GM19240 (cell line): ENCODE data around the gene CENPP.
A peak's percentile ranks its signal among the peaks of the same experiment; 100 is the strongest.

Source experiments
- DNase-seq: peaks from one replicate; pipeline ENCODE4 v3.0.0; 2011; ENCODE audit warnings: low spot score; ENCODE audit not compliant: insufficient read length

Gene CENPP

GRCh38 chr9:92422611-92423338 is 97.0 kb downstream of the CENPP start:
- no peak for DNase-seq

DNA sequence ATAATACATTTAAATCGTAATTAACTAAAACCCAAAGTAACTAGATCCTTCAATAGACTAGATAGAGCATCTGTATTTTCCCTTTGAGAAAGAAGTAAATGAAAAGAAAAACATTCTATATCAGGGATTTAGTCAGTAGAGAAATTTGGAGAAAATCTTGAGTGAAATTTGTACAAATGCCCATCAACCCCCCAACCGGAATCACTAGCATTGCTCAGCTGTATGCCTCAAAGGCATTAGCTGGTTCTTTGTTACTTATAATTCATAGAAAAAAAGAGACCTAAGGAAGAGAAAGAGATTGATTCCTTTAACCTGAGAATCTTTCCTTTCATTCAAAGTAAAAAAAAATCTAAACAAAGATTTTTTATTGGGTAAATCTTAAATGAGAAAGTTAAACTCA is 97.9 kb downstream of the CENPP start:
- no peak for DNase-seq

DNA sequence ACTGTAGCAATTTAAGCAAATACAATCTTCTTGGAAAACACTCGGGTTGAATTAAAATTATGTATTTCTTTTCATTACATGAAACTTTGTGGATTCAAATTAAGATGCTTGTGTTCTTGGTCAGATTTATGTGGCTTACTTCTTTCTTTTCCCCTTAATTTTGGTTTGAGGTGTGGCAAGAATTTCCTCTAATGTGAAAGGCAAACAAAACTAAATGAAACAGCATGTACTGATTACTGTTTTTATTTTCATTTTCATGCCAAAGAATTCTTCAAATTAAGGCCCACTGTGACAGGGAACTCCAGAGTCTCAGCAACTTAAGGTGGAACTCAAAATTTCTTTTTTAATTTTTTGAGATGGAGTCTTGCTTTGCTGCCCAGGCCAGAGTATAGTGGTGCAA is 98.6 kb downstream of the CENPP start, which contains the start of gene OMD:
OMD (minus strand) TSS at position 132 of the 400 bp plus-strand sequence. CDS start 6,913 bp downstream, outside the sequence.
- no peak for DNase-seq

GRCh38 chr9:92425474-92425873 is 99.7 kb downstream of the CENPP start:
- no peak for DNase-seq

- no peak for DNase-seq
Measured at GRCh38 chr9:92426501-92427145, 100.9 kb downstream of the CENPP start.

DNA sequence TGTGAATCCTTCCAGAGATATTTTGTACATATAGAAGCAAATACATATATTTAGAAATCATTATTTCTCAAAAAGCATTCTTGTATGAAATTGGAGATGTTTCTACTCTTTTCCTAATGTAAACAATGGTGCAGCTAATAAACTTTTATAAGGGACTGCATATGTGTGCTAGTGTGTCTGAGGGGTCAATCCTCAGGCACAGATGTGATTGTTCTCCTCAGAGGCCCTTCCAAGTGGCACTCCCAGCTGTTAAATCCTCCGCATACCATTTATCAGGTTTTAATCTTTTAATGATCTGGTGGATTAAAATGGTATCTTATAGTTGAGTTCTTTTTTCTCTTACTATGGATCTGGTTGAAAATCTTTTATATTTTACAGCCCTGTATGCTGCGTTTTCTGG is 104.1 kb downstream of the CENPP start:
- no peak for DNase-seq

DNA sequence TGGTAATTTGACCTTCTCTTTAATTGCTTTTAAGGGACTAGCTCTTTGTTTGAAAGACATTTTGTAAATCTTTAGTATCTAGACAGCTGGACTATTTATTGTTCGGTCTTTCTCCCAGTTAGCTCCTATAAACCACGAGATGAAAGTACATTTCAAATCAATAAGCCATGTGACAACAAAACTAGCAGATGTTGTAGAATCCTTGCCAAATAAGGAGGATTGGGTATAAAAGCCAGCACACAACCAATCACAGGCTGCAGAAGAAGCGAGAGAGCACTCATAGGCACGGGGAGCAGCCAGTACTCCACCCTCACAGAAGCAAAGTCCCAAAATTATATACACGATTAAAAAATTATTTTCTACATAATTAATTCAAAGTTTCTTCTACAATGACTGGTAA is 106.6 kb downstream of the CENPP start:
- DNase-seq: no peak

DNA sequence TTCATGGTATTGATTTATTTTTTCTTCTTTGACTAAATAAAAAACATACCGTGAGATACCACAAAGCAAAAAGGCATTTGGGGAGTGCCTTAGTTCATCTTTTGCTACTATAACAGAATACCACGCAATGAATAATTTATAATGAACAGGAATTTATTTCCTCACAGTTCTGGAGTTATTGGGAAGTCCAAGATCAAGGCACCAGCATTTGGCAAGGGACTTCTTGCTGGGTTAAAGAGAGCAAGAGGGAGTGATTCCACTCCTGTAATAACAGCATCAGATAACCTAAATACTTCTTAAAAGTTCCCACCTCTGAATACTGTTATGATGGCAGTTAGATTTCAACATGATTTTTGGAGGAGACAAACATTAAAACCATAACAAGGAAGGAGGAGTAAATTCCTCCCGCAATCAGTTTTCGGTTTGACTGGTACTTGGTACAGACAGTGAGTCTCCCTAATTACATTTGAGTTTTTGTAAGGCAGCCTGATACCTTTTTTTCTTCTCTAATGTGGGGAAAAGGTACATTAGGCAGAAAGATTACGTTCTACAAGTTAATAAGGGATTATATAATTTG is 107.3 kb downstream of the CENPP start:
- no peak for DNase-seq

GRCh38 chr9:92435263-92435662 is 109.5 kb downstream of the CENPP start:
- no peak for DNase-seq

- no peak for DNase-seq
Measured at GRCh38 chr9:92438900-92439526, 113.3 kb downstream of the CENPP start.

- no peak for DNase-seq
Measured at GRCh38 chr9:92439921-92440750, 114.4 kb downstream of the CENPP start.

DNA sequence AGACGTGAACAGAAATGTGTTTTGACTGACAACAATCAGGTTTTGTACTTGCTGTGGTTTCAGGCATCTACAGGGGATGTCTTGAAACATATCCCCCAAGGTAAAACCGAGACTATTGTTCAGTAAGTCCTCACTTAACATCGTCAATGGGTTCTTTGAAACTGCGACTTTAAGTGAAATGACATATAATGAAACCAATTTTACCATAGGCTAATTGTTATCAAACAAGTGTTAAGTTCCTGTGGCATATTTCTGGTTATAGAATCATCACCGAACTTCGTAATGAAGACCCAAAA is 114.9 kb downstream of the CENPP start:
- DNase-seq: peak; percentile 5

GRCh38 chr9:92444841-92445240 is 119.1 kb downstream of the CENPP start:
- no peak for DNase-seq

GRCh38 chr9:92446536-92446935 is 120.8 kb downstream of the CENPP start:
- no peak for DNase-seq

DNA sequence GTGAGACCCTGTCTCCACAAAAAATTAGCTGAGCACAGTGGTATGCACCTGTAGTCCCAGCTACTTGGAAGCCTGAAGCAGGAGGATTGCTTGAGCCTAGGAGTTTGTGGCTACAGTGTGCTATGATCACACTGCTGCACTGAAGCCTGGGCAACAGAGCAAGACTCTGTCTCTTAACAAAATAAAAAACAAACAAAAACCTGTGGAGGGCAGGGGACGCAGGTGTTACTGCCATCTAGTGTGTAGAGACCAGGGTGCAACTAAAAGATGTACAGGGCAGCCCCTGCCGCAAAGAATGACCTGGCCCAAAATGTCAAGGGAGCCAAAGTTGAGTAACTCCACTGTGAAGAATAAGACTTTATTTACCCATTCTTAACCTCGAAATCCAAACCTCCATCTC is 129.5 kb downstream of the CENPP start:
- DNase-seq: no peak

- DNase-seq: no peak
Measured at GRCh38 chr9:92457576-92457975, 131.8 kb downstream of the CENPP start.

- no peak for DNase-seq
Measured at GRCh38 chr9:92463387-92463786, 137.6 kb downstream of the CENPP start.

GRCh38 chr9:92463984-92464383 is 138.2 kb downstream of the CENPP start:
- no peak for DNase-seq

GRCh38 chr9:92467041-92467440 is 141.3 kb downstream of the CENPP start:
- DNase-seq: no peak

GRCh38 chr9:92467511-92467910 is 141.8 kb downstream of the CENPP start:
- DNase-seq: no peak

DNA sequence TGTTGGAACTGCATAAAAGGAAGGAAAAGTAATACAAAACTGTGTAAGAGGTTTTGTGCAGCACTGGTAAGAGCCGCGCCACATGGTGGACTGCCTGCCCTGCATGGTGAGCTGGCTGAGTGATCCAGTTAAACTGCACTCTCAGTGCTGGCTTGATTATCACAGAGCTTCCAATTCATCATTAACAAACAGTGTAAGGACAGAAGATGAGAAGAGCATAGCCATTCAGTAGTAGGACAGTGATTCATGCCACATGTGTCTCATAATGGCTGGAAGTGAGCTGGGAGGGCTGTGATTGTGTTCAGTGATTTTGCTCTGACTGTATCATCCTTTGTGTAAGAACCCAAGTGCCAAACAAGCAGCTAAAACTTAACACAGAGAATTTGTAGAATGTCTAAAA is 142.5 kb downstream of the CENPP start:
- DNase-seq: no peak

DNA sequence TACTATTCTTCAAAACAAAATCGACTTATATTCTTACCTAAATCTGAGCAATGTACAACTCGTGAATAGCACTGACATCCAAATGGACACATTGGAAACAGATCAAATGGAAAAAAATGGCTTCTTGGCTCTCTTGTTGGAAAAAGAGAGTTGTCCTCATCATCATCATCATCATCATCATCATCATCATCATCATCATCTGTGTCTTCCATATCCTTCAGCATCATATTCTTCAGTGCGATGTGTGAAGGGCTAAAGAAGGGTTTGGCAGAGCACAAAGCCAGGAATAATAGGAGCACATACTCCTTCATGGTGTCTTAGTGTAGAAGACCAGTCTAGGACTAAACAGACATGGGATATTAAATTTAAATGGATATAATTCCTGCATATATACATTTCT is 148.8 kb downstream of the CENPP start:
- DNase-seq: no peak
